Inferior parietal cortex (tissue), 1 donor: ENCODE measurements around the gene AKIRIN2.
"Not testable (repeated sequence)": the region's sequence is repeated elsewhere in the genome, so short reads cannot be mapped to it uniquely, and the experiment has no call there.

Experiments used
- DNase-seq: peaks from one replicate; pipeline ENCODE4 v3.0.0-alpha.2; 2016; ENCODE audit errors: extremely low spot score

The AKIRIN2 gene

DNA sequence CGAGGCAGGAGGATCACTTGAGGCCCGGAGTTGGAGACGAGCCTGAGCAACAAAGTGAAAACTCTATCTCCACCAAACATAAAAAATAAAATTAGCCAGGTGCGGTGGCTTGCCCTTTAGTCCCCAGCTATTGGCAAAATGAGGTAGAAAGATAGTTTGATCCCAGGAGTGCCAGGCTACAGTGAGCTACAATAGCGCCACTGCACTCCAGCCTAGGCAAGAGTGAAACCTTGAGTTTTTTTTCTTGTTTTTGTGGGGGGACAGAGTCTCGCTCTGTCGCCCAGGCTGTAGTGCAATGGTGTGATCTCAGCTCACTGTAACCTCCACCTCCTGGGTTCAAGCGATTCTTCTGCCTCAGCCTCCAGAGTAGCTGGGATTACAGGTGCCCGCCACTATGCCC, 14.1 kb downstream of the AKIRIN2 start:
- DNase-seq, result not testable (repeated sequence)

DNA sequence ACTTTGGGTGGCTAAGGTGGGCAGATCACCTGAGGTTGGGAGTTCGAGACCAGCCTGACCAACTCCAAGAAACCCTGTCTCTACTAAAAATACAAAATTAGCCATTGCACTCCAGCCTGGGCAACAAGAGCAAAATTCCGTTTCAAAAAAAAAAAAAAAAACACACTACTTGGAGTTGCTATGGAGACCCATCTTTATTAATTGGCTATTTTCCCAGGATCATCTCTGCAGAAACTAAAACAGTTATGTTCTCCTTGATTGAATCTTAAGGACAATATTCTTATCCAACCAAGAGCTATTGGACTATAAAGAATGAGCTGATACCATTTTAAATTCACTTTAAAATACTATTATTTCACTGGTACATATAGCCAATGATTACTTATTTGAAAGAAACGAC, 14.7 kb downstream of the AKIRIN2 start:
- DNase-seq, result no peak

DNA sequence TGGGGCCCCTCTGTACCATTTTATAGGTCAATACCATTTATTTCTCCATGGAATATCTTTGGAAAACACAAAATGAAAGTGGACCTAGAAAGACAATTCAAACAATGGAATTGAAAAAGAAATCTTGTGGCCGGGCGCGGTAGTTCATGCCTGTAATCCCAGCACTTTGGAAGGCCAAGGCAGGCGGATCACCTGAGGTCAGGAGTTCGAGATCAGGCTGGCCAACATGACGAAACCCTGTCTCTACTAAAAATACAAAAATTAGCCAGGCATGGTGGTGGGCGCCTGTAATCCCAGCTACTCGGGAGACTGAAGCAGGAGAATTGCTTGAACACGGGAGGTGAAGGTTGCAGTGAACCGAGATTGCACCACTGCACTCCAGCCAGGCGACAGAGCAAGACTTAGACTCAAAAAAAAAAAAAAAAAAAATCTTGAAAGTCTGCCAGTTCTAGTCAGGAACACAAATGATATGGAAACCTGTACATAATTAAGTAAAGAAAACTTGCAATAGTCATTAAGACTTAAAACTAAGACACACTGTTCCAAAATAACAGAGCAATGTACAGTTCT, 15.3 kb downstream of the AKIRIN2 start:
- DNase-seq, result not testable (repeated sequence)

DNA sequence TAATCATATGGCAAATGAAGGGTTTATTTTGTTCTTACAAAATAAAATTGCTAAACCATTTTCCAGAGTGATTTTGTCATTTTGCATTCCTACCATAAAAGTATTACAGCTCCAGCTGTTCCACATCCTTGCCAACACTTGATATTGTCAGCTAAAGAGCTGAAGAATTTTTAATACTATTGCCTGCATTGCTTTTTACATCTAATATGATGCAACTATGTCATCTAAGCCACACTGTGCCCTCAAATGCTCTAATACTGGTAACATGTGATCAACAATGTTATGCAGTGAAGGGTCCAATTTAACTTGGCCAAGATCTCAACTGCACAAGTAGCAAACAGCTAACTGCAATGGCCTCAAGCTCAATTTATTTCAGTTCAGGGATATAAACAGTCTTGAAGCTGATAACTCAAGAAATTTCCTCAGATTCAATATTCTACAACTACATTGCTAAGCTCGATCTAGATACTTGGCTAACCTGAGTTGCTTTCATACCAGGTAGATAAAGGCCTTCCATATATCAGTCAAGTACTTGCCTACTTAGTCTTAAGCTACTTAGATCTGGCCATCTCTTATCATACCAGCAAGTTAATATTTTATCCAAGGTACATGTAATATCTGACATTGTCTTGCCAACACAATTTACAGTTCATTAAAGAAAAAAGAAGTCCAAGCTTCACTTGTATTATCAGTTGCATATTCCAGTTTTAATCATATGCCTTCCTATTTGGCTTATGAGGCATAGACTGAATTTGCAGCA, 17.0 kb downstream of the AKIRIN2 start:
- no peak for DNase-seq

- no peak for DNase-seq
Measured at GRCh38 chr6:87683890-87684289, 18.1 kb downstream of the AKIRIN2 start.

- DNase-seq, result no peak
Measured at GRCh38 chr6:87682310-87682709, 19.7 kb downstream of the AKIRIN2 start.

DNA sequence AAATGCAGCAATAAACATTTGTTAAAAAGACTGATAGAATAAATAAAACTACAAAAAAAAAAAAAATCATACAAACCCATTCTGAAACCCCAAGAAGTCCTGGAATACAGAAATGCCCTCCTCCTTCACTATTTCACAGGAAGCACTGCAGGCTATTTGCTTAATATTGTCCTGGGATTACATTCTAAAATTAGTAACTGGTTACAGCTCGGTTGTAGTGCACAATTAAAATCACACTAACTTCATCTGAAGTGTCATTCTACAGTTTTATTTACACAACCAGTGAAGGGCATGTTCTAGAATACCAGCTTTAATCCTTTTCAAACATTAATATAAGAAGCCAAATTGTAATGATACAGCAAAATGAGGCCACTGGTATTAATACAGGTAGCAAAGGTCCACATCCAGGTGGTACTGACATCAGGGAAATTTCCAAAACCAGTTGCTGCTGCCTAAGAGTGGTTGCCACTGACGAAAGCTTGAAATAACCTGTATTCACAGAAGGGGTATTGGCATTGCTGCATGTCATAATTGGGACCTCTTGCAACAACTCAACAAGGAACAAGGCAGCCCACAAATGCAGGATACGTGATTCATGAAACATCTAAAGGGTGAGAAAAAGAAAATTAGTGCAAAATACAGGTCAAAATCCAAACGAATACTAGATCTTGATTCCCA, 26.9 kb downstream of the AKIRIN2 start:
- no peak for DNase-seq

- no peak for DNase-seq
Measured at GRCh38 chr6:87674290-87674689, 27.7 kb downstream of the AKIRIN2 start.

GRCh38 chr6:87673237-87673636, 28.8 kb downstream of the AKIRIN2 start:
- DNase-seq, result no peak

- DNase-seq, result no peak
Measured at GRCh38 chr6:87672641-87673040, 29.4 kb downstream of the AKIRIN2 start.

DNA sequence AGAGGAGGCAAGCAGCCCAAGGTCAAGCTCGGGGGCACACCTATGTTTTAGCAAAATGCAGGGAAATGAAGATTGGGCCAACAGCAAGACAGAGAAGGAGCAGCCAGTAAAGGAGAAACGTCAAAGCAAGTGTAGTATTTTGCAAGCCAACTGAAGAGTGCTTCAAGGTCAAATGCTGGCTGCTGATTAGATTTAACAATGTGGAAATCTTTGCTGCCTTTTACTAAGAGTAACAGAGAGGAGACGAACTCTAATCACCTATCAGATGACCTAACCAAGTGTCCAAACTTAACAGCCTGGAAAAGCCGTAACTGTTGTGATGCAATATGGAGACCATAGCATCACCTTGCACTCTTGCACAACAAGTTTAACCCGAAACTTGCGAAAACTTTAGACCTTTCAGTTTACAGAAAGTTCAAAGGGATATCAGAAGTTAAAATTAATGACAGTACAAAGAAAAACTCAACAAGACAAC, 30.4 kb downstream of the AKIRIN2 start:
- no peak for DNase-seq

DNA sequence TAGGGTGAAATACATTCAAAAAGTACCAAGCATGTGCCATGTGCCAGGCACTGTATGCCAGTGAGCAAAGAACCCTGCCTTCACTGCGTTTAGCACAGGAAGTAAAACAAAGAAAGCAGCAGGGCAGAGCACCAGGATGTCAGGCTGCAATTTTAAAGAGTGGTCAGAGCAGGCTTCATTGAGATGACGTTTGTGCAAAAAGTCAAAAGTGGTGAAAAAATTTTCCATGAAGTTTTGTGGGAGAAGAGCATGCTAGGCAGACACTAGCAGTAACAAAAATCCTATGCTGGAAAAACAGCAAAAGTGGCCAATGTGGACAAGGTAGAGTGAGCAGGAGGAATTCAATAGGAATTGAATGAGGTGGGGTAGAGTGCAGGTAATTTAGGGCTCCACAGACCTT, 31.3 kb downstream of the AKIRIN2 start:
- DNase-seq, result no peak

DNA sequence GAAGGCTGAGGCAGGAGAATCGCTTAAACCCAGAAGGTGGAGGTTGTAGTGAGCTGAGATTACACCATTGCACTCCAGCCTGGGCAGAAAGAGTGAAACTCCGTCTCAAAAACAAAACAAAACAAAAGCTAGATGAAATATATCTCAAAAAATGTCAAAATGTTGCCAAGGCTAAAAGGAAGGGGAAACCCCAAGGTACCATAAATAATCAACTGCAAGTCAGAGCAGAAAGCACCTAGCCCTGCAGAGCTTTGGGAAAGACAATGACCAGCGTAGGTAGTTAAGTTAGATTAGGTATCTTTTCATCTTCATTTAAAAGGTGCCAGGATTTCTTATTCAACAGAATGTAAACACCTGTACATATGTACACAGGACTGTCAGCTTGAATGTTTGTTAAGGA, 33.0 kb downstream of the AKIRIN2 start:
- DNase-seq, result no peak

DNA sequence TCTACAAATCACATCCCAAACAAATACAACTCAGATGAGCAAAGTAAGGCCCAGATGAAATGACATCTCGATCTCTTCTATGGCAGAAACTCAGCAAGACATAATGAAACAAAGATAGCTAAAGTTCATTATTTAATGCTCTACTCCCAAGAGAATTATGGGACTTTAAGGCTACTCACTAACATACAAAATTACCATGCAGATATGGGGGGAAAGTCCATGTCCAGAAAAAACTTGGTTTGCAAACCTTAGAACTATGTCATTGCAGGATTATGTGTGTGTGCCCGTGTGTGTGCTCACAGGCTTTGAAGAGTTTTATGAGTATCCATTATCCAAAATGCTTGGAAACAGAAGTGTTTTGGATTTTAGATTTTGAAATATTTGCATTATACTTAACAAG, 34.0 kb downstream of the AKIRIN2 start:
- DNase-seq, result no peak

GRCh38 chr6:87667032-87667431, 35.0 kb downstream of the AKIRIN2 start:
- DNase-seq, result no peak

DNA sequence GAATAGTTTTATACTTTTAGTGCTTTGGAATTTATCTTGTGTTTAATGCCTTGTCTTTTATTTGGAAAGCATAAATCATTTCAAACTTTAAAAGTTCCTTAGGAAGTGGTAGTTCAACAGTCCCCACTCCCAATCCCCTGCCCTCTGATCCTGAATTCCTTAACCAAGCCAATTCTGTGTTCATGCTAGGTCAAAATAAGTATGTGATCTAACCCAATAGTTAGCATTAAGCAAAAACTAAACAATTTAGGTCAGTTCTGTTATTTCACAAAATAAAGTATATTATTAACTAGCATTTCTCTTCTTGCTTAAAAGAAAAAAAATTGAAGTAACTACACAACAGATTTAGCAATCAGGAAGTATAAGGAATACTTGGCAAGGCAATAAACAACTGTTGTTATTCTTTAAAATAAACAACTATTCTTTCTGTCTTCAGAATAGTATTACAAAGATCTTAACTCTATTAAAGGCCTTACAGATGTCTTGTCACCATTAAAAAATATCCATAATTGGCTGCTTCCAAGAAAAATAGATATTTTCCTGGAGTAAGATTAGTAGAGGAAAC, 37.0 kb downstream of the AKIRIN2 start:
- DNase-seq, result no peak

DNA sequence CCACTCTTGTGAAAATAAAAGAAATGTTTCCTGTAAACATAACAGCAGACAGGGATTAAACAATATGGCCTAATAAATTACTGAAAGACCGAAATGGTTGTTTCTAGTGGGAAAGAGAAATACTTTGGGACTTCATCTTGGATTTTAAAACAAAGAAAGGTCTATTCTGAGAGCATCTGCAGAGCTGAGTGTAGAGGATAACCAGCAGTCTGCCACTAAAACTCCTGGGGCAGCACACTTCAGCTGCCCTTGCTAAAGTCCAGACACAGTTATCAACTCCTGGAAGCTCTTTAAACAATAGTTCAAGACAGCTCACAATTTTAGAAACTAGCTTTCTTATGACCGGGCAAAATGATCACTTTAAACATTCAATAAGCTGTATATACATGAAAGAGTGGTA, 38.6 kb downstream of the AKIRIN2 start:
- no peak for DNase-seq

- no peak for DNase-seq
Measured at GRCh38 chr6:87661503-87661902, 40.5 kb downstream of the AKIRIN2 start.

- no peak for DNase-seq
Measured at GRCh38 chr6:87661016-87661415, 41.0 kb downstream of the AKIRIN2 start.

GRCh38 chr6:87660226-87660911, 41.7 kb downstream of the AKIRIN2 start:
- no peak for DNase-seq

DNA sequence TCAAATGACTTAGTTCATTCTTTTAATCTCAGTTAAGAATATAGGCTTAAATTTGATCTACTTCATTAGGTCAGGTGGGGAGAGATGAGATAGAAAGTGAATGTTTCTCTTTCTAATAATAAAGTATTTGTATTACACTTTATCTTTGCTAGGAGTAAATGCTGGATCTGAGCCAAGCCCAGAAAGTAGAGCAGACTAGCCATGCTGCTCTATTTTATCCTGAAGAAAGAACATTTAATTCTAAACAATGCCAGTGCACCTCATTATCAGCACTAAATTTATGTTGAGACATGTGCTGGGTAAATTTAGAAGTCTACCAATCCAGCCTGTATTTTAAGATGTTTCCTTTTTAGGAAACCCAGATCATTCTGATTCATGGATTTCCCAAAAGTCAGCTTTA, 43.5 kb downstream of the AKIRIN2 start:
- DNase-seq, result no peak

GRCh38 chr6:87656857-87657256, 45.2 kb downstream of the AKIRIN2 start:
- no peak for DNase-seq
